Activated CD8-positive, alpha-beta memory T cell treated with anti-CD3 and anti-CD28 coated beads, Interleukin-2, amount 50 U/mL, for 24 hours (primary cell): ENCODE data around the gene LYPD6.

Experiments
- DNase-seq: peaks from one replicate; pipeline ENCODE4 v3.0.0-alpha.2; 2020; ENCODE audit errors: extremely low read depth

LYPD6 gene

DNA sequence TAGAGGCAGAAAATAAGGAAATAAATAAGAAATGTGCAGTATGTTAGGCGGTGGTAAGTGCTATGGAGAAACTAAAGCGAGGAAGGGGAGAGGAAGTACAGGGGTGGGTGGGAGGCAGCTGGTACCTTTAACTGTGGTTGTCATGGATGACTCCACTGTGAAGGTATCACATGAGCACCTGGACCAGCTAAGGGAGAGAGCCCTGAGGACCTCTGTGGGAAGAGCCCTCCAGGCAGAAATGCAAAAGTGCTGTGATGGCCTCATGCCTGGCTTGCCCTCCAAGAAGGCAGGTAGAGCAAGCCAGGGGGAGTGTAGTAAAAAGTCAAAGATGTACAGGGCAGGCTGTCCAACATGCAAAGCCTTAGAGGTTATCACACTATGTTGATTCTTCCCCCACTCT lies 17.9 kb downstream of the LYPD6 start:
- DNase-seq = no peak

DNA sequence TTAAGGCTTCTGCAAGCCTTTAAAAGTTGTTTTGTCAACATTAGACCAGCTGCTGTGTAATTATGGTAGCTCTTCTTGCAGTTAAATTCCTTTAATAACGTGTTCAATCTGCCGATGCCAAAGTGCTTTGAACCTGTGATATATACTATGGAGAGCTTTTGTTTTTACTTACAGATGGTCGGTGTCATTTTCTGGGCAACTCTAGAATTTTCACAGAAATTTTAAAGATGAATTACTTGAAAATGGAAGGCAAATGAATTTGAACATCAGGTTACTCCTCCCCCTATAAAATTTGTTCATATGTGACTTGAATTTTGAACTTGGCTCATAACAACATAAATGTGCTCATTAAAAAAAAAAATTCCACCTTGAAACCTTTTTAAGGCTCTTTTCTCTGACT lies 23.0 kb downstream of the LYPD6 start:
- no peak for DNase-seq

DNA sequence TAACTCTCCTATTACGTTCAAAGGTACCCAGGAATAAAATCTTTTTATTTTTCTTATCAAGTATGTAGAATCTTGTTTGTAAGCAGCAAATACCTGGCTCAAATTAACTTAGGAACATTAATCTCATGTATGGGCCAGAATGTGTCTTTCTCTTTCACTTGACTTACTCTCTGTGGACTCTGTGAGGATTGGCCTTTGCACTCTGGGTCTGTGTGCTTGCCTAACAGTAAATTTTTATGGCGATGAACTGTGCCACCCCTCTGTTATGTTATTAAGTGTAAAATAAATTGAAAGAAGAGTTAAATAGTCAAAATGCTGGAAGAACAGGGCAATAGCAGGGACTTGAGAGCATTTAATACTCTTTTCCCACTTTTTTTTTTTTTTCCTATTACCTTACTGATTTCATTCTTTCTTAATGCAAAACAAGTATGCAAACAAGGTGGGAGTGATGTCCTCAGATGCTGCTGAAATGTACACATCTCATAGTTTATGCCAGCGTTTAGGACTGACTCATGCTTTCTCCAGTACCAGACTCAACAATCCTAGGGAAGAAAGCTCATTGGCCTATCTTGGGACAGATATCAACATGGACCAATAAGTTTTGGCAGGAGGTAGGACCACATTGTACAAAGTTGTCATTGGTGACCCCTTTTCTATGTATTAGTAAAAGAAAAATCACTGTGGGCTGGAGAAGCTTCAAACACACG lies 25.5 kb downstream of the LYPD6 start:
- no peak for DNase-seq

DNA sequence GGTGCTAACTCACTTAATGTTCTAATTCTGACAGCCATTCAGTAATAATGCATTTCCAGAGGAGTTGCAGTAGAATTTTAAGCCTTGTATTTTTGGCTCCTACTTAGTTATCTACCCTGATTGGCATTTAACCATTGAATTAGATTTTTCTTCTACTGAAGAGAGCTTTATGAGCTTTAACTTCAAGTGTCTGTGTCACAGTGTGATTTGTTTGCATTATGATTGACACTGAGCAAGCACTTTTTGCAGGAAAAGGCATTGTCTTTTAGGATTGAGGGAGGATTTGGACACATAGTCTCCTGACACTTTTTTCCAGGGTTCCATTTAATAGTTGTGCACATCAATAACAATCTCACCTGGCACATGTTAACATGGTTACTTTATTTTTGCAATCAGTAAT lies 26.7 kb downstream of the LYPD6 start:
- no peak for DNase-seq

GRCh38 chr2:149360106-149360505 lies 29.7 kb downstream of the LYPD6 start:
- DNase-seq = no peak

GRCh38 chr2:149363958-149364357 lies 33.6 kb downstream of the LYPD6 start:
- no peak for DNase-seq

- DNase-seq = no peak
These were observed 34.5 kb downstream of the LYPD6 start for GRCh38 chr2:149364839-149365238.

- no peak for DNase-seq
These were observed 35.7 kb downstream of the LYPD6 start for GRCh38 chr2:149365931-149366583.

DNA sequence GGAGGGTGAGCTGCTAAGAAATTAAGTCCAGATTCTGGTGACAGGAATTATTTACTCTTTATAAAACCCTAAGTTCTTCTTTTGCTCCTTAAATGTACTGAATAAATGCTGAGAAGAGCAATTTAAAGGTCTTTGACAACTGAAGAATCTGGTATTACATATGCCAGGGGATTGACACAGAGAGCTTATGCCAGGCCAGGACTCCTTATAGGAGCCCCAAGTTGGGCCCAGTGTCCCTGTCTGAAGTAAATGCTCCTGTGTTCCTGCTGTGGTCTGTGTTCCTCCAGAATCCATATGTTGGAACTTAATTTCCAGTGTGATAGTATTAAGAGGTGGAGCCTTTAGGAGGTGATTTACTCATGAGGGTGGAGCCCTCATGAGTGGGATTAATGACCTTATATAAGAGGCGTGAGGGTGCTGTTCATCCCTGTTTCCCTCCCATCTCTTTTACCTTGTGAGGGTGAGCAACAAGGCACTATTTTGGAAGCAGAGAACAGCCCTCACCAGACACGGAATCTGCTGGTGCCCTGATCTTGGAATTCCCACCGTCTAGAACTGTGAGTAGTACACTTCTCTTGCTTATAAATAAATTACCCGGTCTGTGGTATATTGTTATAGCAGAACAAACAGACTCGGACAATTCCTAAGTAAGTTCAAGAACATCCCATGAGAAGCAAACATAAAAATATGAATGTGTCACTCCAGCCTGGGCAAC lies 39.8 kb downstream of the LYPD6 start:
- DNase-seq = no peak

GRCh38 chr2:149371476-149371875 lies 41.1 kb downstream of the LYPD6 start:
- DNase-seq = no peak

DNA sequence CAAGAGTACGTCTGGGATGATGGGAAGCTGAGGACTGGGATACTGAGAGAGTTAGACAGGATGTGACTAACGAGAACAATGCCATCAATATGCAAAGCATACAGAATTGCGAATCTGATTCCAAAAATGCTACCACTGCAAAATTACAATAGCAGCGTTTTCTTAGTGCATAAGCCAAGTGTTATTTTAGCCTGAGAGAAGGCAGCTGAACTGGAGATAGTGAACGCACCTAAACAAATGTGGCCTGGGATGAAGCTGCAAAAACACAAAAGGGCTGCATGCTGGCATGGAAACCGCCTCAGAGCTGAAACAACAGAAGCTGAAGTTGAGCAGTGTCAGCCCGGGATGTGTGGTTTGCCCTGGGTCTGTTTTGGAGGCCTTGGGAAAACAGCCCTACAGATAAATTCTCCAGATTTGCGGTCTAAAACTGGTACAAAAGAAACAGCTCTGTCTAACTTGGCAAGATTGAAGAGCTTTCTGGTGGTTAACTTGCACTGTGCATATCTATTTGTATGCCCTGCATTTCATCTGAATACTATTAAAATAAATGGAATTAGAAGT lies 45.5 kb downstream of the LYPD6 start:
- DNase-seq = no peak

DNA sequence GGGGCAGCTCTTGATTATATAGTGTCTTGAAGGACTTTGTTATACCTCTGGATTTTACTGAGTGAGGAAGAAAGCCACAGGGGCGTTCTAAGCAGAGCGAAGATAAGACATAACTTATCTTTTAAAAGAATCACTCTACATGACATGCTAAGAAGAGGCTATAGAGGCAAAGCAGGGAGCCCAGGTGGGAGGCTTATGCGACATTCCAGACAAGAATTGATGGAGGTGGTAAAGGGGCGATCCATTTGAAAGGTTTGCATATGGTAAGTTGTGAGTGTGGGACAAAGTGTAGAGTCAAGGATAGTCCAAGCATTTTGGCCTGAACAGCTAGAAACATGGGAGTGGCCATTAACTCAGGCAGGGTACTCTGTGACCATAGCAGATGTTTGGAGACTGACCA lies 49.8 kb downstream of the LYPD6 start:
- no peak for DNase-seq

DNA sequence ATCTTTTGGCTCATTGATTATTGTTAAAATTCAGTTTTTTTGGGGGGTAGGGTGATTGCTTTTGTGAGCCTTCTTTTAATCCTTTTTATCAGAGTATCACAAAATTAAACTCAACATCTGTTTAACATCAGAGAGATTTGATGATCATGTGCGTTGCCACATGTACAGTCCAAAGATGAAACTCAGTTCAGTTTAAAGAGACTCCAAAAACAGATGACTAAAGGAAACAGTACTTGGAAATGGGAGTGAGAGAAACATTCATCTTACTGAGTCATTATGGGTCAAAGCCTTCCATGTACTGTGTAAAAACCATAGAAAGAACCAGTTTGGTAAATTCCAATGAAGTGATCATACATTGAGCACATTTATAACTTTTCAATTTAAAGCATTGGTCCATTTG lies 53.0 kb downstream of the LYPD6 start:
- DNase-seq = no peak

DNA sequence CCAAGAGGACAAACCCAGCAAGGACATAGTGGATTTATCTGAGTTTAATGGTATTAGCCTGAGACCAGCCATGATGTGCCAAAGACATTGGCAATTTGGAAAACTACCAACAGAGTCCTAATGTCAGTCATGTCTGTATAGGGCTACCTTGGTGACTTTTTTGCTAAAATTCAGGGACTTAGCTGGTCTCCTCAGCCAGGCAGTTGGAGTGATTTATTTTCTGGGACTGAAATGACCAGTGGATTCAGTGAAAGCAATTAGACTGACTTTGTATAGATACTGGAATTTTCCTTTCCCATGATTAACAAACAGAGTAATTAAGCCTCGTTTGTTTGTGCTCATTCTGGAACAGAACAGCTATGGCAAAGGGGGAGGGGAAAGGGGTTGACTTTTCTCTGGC lies 55.0 kb downstream of the LYPD6 start:
- DNase-seq = no peak

- no peak for DNase-seq
These were observed 57.0 kb downstream of the LYPD6 start for GRCh38 chr2:149387411-149387810.

- no peak for DNase-seq
These were observed 57.9 kb downstream of the LYPD6 start for GRCh38 chr2:149388120-149388816.

GRCh38 chr2:149389506-149390167 lies 59.2 kb downstream of the LYPD6 start:
- DNase-seq = no peak

- DNase-seq = no peak
These were observed 63.2 kb downstream of the LYPD6 start for GRCh38 chr2:149393614-149394013.

DNA sequence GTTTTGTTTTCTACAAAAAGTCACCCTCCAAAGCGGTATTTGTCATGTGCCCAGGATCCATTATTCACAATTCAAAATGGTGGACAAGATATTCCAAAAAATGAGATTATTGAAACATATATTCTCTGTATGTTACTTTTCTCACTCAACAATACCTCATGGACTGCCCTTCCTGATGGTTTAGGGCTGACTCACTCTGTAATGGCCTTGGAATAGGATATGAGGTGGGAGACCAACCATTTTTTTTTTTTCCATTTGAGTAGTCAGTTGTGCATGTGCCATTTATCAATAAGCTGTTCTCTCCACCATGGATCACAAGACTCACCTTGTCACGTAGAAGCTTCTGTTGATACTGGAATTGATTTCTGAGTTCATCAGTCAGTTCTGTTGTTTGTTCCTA lies 64.5 kb downstream of the LYPD6 start:
- no peak for DNase-seq

GRCh38 chr2:149399934-149400615 lies 69.7 kb downstream of the LYPD6 start:
- no peak for DNase-seq

GRCh38 chr2:149400997-149401396 lies 70.6 kb downstream of the LYPD6 start:
- no peak for DNase-seq
